Transverse colon (tissue), 4 donors: Measurements from ENCODE around the gene HOXA3. TPM values are rescaled to one million over a fixed set of nuclear protein-coding genes. Genes with fewer than 3 reads are reported as not detected.

ENCODE experiments used
- DNase-seq: peaks from one replicate; pipeline ENCODE4 v3.0.0-alpha.2; 2019
- H3K27ac ChIP-seq, 4 donors: fragments of 200-600 bp; sonication (generic); 2 replicates each; pipeline ENCODE4 v1.5.1; 2016 to 2018; ENCODE audit warnings: inconsistent platforms in 4 of 4
- H3K27me3 ChIP-seq: fragments of 200-600 bp; sonication (generic); 2 replicates; pipeline ENCODE4 v1.5.1; 2017; ENCODE audit warnings: inconsistent platforms
- H3K36me3 ChIP-seq, 4 donors: fragments of 200-600 bp; sonication (generic); 2 replicates each; pipeline ENCODE4 v1.5.1; 2017 to 2019; ENCODE audit warnings: inconsistent platforms in 4 of 4
- H3K4me1 ChIP-seq, 4 donors: fragments of 200-600 bp; sonication (generic); 2 replicates each; pipeline ENCODE4 v1.5.1; 2017 to 2020; ENCODE audit warnings: inconsistent platforms in 4 of 4
- H3K4me3 ChIP-seq, 4 donors: fragments of 200-600 bp; sonication (generic); 1 replicate in 1 of 4; 2 replicates in 3 of 4; pipeline versions ENCODE4 v1.5.1 to v1.6.1; 2017 to 2019; ENCODE audit warnings: inconsistent platforms in 4 of 4
- H3K9me3 ChIP-seq, 2 donors: fragments of 200-600 bp; sonication (generic); 2 replicates each; pipeline ENCODE4 v1.5.1; 2017 to 2019; ENCODE audit warnings: inconsistent platforms in 2 of 2
- EP300 ChIP-seq: sonication (generic); formaldehyde crosslinking; IDR thresholded peaks from one replicate; pipeline ENCODE4 v1.6.1; 2017; ENCODE audit warnings: antibody characterized with exemption, low read depth
- POLR2A ChIP-seq: fragments of 450-650 bp; IDR thresholded peaks from one replicate; pipeline ENCODE4 v1.6.1; 2016; ENCODE audit warnings: antibody characterized with exemption, mild to moderate bottlenecking, moderate library complexity
- POLR2AphosphoS5 ChIP-seq, 3 donors: sonication (generic); formaldehyde crosslinking; IDR thresholded peaks; one replicate each; pipeline ENCODE4 v1.6.1; 2016; ENCODE audit warnings: antibody characterized with exemption in 3 of 3
- WGBS, 2 donors: methylation state at CpG; one replicate each; pipeline ENCODE4 v1.1.5; 2018; ENCODE audit warnings: low coverage in 1 of 2; 5-methylcytosine and 5-hydroxymethylcytosine counted together
- in situ Hi-C, 4 donors: fragments of 200-750 bp; cut with MboI; loops; one replicate each; pipeline versions ENCODE4 v1.15.0 to v1.15.1; 2017; ENCODE audit warnings: low sequenced_read_pairs in 3 of 4, low pct_ligation_motif_present in 1 of 4, low pct_unique_long_range_greater_than_20kb in 1 of 4
- intact Hi-C: fragments of 100-400 bp; cut with DNase I; formaldehyde crosslinking; loops from one replicate; pipeline ENCODE4 v1.15.1; 2023; ENCODE audit warnings: low total_unique reads
- total RNA-seq, 4 donors: library from RNA; depleted of rRNA; stranded (reverse); fragments of >200 nt; gene quantifications; one replicate each; pipeline ENCODE4 v1.1.0, GENCODE V29; 2016
- TF ChIP-seq, protein P1 (sequence below), 5 experiments: fragments of 200-600 bp in 3 of 5; fragments of 450-650 bp in 2 of 5; sonication (generic) in 3 of 5; IDR thresholded peaks; 1 replicate in 2 of 5; 2 replicates in 3 of 5; pipeline ENCODE4 v1.5.1; 2016 to 2017; ENCODE audit warnings: antibody characterized with exemption in 5 of 5, inconsistent platforms in 3 of 5, mild to moderate bottlenecking in 2 of 5, moderate library complexity in 1 of 5

The HOXA3 gene
- total RNA-seq, 4 donors from 2014 or later, result 14.1 to 27.3 (median 15.7) TPM

DNA sequence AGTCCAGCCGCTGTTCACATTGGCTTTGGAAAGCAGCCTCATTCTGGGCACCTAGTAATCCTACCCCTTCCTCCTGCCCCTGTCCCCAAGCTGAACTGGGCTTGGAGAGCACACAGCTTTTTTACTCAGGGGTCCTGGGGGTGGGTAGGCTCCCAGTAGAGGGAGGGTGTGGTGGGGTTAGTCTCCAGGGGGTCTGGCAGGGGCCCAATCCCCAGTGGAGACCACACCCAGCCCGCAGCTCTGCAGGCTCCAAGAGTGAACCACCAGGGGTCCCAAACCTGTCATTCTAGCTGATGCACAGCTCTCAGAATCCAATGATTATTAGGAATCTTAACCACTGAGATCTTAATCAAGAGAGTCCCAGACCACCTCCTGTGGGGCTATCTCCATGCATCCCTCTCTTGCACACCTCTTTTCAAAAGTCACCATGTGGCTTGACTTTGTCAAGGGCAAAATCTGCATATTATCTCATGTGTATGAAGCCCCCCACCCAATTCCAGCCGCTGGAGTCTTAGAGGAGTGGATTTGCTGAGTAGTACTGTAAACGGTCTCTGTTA, 30.0 kb upstream of the HOXA3 start:
- 20 to 24% methylated on average over 2 to 4 of the region's 4 CpGs for WGBS, 2 donors
- TF ChIP-seq, protein P1, sequence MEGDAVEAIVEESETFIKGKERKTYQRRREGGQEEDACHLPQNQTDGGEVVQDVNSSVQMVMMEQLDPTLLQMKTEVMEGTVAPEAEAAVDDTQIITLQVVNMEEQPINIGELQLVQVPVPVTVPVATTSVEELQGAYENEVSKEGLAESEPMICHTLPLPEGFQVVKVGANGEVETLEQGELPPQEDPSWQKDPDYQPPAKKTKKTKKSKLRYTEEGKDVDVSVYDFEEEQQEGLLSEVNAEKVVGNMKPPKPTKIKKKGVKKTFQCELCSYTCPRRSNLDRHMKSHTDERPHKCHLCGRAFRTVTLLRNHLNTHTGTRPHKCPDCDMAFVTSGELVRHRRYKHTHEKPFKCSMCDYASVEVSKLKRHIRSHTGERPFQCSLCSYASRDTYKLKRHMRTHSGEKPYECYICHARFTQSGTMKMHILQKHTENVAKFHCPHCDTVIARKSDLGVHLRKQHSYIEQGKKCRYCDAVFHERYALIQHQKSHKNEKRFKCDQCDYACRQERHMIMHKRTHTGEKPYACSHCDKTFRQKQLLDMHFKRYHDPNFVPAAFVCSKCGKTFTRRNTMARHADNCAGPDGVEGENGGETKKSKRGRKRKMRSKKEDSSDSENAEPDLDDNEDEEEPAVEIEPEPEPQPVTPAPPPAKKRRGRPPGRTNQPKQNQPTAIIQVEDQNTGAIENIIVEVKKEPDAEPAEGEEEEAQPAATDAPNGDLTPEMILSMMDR (IDR thresholded peaks at IDR 0.05), result no peak
- TF ChIP-seq POLR2A (no peak), POLR2AphosphoS5 (IDR thresholded peaks at IDR 0.05) (no peak)

DNA sequence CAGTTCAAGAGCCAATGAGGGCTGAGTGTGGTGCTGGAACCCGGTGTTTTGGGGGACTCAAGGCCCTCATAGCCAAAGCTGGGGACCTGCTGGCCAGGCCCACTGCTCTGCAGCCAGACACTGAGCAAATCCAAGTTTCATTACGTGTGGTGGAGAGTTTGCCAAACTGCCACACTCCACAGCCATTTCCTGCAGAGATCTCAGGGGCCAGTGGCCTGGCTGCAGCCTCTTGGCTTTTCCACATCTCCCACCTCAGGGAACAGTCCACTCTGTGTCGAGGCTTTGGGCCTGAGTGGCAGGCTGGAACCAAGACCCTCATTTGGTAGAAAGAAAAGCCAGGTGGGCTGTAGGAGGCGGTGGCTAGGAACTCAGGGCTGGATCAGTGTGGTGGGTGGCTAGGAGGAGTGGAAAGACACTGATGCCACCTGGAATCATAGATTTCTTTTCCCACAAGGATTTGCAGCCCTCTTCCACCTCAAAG, 29.5 kb upstream of the HOXA3 start:
- peak; percentile 19 for DNase-seq
- Histone ChIP-seq H3K36me3 (no peaks in the 10 kb centered on the region), H3K27me3 (peaks cover 42% of the 10 kb centered on the region), H3K9me3 (no peaks in the 10 kb centered on the region), H3K4me1 (peaks cover 21 to 46% (median 41%) of the 10 kb centered on the region in 4 donors), H3K4me3 (peak overlapping the region in 2 of 4 donors; percentile 68 to 79), H3K27ac (peak overlapping the region; percentile 95 to 99 (median 98))
- in situ Hi-C loops (loop anchor here in 3 of 4 donors (10.0 to 25.0 kb wide), 2 partner anchors 1320 to 1327 kb away; no protein-coding TSS in a partner anchor), intact Hi-C loops (no loop called here)
- TF ChIP-seq POLR2A (no peak), POLR2AphosphoS5 (IDR thresholded peaks at IDR 0.05) (peak in 2 of 3 donors; percentile 15 to 25)
- 26% methylated on average over 4 of the region's 4 CpGs; no CpG with 5 or more reads in 1 of the 2 donors for WGBS, 2 donors

More for the DNA sequence above, 30.0 kb upstream of the HOXA3 start:
- Histone ChIP-seq H3K4me1 (peaks cover 21 to 47% (median 41%) of the 10 kb centered on the region in 4 donors), H3K27ac (peak overlapping the region; percentile 95 to 99 (median 98)), H3K27me3 (peaks cover 42% of the 10 kb centered on the region), H3K4me3 (peak overlapping the region in 3 of 4 donors; percentile 56 to 79 (median 68)), H3K36me3 (no peaks in the 10 kb centered on the region), H3K9me3 (no peaks in the 10 kb centered on the region)
- peak; percentile 14 for DNase-seq
- intact Hi-C loops (no loop called here), in situ Hi-C loops (loop anchor here in 3 of 4 donors (10.0 to 25.0 kb wide), 2 partner anchors 1320 to 1328 kb away; no protein-coding TSS in a partner anchor)

DNA sequence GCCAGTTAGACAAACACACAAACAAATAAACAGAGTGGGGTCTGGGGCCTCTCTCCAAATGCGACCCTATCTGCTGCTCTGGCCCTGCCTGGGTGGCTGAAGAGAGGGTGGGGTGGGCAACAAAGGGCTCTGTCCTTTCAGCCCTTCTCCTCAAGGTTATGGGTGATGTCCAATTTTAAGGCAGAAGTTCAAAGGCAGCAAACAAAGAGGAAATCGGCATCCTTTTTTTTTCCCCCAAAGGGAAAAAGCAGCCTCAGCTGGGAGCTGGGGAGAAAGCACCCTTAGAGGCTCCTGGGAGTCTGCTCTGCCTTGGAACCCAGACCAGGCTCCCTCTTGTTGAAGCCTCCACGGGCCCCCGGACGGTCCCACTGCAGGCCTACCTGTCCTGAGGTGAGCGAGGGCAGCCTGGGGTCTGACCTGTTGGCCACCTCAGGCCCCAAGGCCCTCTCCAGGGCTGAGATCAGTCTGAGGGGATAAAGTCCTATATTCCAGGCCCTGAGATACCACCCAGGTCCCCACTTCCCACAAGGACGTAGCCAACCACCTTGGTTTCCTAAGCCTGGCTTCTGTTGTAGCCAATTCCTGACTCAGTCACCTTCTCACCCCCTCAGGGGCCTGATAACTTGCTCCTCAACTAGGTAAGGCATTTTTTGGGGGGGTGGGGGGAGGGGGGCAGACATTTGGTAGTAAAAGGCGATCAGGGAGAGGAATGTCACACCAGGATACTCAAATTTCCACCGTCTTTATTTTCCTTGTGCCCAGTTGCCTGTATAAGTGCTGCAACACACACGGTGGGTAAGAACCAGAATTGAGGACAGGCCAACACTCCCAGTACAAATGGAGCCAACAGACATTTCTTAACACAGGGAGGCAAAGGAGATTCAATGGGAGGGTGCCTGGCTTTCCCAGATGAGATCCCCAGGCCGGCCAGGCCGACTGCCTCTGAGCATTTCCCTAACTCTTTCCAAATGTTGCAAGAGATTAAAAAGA, 28.3 kb upstream of the HOXA3 start:
- Histone ChIP-seq H3K27me3 (peaks cover 32% of the 10 kb centered on the region), H3K27ac (peak overlapping the region; percentile 95 to 99 (median 98)), H3K4me1 (peaks cover 21 to 51% (median 42%) of the 10 kb centered on the region in 4 donors), H3K36me3 (no peaks in the 10 kb centered on the region), H3K9me3 (no peaks in the 10 kb centered on the region), H3K4me3 (peak overlapping the region in 3 of 4 donors; percentile 58 to 67 (median 62))
- TF ChIP-seq, protein P1 (IDR thresholded peaks at IDR 0.05), result no peak
- TF ChIP-seq POLR2A, result no peak
- no peak for TF ChIP-seq EP300
- no peak for TF ChIP-seq POLR2AphosphoS5 (IDR thresholded peaks at IDR 0.05)
- in situ Hi-C loops, result loop anchor here in 3 of 4 donors (10.0 to 25.0 kb wide), 2 partner anchors 1318 to 1326 kb away; no protein-coding TSS in a partner anchor
- peak; percentile 19 for DNase-seq
- 32 to 59% methylated on average over 4 to 12 of the region's 12 CpGs for WGBS, 2 donors
- intact Hi-C loops, result no loop called here

DNA sequence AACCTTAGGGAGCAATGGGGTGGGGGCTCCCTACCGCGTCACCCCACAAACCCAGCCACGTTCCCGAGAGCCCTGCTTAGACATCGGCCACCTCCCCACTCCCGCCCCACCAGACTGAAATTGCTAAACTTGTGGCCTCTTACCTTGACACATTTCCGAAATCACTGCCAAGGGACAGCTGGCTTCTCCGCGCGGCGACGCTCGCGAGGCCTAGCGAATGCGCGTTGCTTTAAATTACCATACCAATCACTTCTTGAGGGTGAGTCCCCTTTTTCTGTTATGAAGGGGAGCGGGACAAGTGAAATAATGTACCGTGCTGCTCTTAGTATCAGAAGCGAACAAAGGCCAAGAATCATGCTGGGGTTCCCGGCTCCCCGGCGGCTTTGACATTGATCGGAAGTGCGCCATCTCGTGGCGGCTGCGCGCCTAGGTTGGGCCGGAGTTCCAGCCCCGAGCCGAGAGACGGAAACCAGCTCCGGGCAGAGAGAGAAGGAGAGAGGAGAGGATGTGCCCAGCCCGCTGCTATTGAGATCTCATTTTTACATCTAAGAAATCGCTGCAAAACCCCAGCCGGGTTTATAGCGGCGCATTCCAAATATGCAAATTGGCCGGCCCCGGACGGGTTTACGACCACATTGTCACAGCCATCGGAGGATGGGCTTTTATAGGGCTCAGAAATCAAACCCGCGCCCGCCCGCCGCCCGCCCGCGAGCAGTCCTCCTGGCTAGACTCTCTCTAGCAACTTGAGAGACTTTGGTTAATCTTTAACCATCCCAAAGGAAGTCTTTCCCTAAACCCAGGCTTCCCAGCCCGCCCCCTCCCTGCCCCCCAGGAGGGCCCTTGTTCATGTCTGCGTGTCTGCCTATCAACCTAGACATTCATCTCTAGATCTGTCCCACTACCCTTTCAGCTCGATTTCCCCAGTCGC, 27.4 kb upstream of the HOXA3 start:
- Histone ChIP-seq H3K4me3 (peak overlapping the region; percentile 21 to 67 (median 60)), H3K27me3 (peaks cover 32% of the 10 kb centered on the region), H3K9me3 (no peaks in the 10 kb centered on the region), H3K4me1 (peaks cover 21 to 60% (median 49%) of the 10 kb centered on the region in 4 donors), H3K27ac (peak overlapping the region; percentile 95 to 99 (median 98)), H3K36me3 (no peaks in the 10 kb centered on the region)
- peak; percentile 87 for DNase-seq
- 6 to 17% methylated on average over 3 to 53 of the region's 56 CpGs for WGBS, 2 donors
- in situ Hi-C loops, result loop anchor here in 3 of 4 donors (10.0 to 25.0 kb wide), 2 partner anchors 1317 to 1325 kb away; no protein-coding TSS in a partner anchor
- peak in 2 of 3 donors; percentile 63 to 76 for TF ChIP-seq POLR2AphosphoS5 (IDR thresholded peaks at IDR 0.05)
- TF ChIP-seq, protein P1 (IDR thresholded peaks at IDR 0.05), result peak; percentile 89 to 96 (median 93)
- peak; percentile 66 for TF ChIP-seq POLR2A
- no peak for TF ChIP-seq EP300
- intact Hi-C loops, result no loop called here
